T-helper 1 cell (primary cell): Measurements from ENCODE around the gene SDK1.
"Not testable (repeated sequence)": the region's sequence is repeated elsewhere in the genome, so short reads cannot be mapped to it uniquely, and the experiment has no call there.

Experiments used
- DNase-seq, 5 donors: peaks; one replicate each; pipeline ENCODE4 v3.0.0-alpha.2; 2012 to 2020

Gene SDK1

DNA sequence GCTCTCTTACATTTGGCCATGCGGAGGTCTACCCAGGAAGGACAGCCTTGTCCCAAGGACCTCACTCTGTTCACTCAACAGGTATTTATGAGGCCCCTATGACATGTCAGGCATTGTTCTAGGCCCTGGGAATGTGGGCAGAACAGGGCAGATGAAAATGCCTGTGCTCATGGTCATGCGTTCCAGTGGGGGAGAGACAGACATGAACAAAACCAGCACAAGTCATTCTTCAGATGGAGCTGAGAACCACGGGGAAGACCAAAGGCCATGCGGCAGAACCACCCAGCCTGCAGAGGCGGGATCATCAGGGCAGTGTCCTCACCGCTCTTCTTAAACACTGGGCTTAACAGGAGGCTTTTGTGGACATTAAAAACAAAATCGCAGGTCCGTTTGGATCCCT, 636.1 kb downstream of the SDK1 start:
- no peak for DNase-seq

- no peak for DNase-seq
Observed at GRCh38 chr7:3937605-3938004, 636.6 kb downstream of the SDK1 start.

- DNase-seq = not testable (repeated sequence)
Observed at GRCh38 chr7:3941706-3942105, 640.7 kb downstream of the SDK1 start.

GRCh38 chr7:3942276-3942675, 641.2 kb downstream of the SDK1 start:
- DNase-seq = no peak

GRCh38 chr7:3942816-3943745, 642.0 kb downstream of the SDK1 start:
- DNase-seq = no peak

- DNase-seq = no peak
Observed at GRCh38 chr7:3943779-3944520, 642.9 kb downstream of the SDK1 start.

- no peak for DNase-seq
Observed at GRCh38 chr7:3949242-3949640, 648.2 kb downstream of the SDK1 start.

DNA sequence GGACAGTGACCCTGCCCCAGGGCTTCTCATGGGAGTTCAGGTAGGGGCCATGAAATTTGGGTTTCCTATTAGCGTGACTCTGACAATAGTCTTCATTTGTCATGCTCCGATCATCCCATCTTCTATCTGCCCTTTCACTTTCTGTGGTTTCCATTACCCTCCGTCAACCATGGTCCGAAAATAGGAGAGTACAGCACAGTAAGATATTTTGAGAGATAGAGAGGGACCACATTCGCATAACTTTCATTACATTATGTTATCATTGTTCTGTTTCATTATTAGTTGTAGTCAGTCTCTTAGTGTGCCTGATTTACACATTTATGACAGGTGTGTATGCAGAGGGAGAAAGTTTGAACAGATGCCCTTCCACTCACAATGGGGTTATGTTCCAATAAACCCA, 649.2 kb downstream of the SDK1 start:
- no peak for DNase-seq

DNA sequence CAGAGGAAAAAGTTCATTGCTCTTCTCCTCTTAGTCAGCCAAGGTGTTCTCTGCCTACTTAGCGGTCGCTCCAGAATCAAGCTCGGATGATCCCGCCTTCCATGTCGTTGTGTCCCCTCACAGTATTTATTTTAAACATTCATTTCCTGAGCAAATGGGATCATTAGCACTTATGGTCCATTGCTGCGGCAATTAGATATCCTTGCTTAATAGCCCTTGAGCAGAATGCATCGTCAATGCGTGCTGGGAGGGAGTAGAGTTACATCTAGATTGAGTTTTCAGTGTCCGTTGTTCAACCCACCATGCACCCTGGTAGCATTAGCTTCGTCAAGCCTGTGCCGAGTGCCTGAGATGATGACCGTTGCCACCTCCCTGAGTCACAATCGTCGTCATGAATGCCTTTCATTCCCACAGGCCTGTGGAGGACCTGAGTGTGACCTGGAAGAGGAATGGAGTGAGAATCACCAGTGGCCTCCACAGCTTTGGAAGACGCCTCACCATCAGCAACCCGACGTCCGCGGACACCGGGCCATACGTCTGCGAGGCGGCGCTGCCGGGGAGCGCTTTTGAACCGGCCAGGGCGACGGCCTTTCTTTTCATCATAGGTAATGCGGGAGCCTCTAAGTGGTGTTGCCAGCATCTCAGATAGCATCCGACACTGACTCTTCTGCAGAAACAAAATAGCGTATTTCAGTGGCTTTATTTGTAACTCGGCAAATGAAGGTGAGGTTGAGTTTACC, 650.4 kb downstream of the SDK1 start:
- DNase-seq = no peak

GRCh38 chr7:3953133-3953532, 652.1 kb downstream of the SDK1 start:
- DNase-seq = no peak

- DNase-seq = no peak
Observed at GRCh38 chr7:3953946-3954345, 652.9 kb downstream of the SDK1 start.

DNA sequence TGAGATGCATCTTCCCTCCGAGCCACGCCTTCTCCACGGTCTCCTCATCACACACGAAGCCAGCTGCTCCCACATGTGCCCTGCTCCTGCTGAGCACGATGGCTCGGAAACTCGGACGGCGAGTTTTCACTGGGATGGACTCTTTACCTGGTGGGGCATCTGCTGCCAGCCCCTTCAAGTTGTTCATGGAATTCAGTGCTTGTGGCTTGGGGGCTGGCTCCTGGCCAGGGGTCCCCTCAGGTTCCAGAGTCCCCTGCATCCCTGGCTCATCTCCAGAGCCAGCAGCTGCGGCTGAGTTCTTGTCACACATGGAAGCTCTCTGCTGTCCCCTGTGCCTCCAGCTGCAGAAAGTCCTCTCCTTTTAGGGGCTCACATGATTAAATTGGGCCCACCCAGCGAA, 654.0 kb downstream of the SDK1 start:
- no peak for DNase-seq

GRCh38 chr7:3955751-3956696, 655.0 kb downstream of the SDK1 start:
- DNase-seq = no peak

DNA sequence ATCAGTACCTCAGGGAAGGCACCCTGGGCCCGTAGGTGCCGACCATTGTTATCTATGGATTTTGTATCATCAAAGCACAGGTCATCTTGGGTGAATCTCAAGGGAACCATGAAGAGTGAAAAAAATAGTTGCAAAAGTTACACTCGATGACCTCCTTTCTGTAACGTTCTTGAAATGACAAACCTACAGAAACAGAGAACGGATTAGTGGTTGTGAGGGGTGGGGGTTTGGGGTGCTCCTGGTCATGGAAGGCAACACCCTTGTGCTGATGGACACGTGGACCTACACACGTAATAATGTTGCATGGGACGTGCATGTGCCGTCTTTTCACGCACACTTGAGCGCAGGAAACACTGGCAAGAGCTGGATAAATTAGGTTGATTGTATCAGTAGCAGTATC, 655.9 kb downstream of the SDK1 start:
- no peak for DNase-seq

DNA sequence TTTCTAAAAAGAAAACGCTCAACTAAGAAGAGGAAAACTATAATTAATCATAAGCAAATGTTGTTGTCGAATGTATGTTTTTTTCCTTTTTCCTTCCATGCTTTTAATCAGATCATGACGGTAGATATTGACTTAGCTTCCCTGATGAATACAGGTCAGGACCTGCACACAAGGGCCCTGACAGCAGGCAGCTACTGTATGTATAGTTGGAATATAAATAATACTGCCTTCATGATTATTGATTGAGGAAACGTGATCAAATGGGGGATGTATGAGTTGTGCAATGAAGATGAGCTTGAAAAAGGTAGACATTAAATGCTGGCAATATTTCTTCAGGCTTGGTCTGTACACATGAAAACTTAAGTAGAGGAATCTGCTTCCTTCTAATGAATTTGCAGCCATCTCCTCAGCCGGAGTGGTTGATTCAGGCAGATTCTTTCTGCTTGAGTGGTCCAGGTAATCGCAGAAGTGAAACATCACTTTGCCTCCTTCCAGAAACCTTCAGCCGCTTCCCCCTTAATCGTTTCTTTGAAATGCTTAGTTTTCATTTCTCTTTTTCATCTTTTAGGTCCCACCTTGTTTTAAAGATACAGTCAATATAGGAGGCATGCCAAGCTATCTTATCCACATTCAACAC, 656.5 kb downstream of the SDK1 start:
- no peak for DNase-seq

DNA sequence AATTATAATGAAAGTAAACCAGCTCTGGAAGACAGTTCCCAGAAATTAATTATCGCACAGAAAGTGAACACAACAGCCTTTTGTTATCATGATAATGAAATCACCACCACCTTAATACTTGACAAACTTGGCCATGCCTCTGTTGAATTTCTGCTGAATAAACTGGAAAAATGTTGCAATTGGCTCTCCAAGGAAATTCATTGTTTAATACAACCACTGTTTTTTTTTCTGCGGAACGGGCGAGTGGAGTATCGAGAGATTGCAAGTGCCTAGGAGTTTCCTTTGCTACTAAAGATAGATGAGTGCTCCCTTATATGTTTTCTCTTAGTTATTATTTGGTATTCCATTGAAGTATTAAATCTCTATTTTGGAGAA, 657.0 kb downstream of the SDK1 start:
- DNase-seq = no peak

DNA sequence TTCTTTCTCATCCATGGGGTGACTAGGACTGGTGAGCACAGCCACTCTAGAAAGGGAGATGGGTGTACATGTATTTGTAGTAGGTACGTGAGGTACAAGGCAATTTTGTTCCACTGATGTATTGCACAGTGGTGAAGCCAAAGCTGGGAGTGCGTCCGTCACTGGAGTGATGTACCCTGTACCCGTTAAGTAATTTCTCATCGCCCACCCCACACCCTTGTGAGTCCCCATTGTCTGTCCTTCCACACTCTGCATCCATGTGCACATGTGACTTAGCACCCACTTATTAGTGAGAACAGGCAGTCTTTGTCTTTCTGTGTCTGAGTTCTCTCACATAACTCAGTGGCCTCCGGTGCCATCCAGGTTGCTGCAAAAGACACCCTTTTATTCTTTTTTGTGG, 658.3 kb downstream of the SDK1 start:
- DNase-seq = no peak

GRCh38 chr7:3960050-3960763, 659.2 kb downstream of the SDK1 start:
- no peak for DNase-seq

DNA sequence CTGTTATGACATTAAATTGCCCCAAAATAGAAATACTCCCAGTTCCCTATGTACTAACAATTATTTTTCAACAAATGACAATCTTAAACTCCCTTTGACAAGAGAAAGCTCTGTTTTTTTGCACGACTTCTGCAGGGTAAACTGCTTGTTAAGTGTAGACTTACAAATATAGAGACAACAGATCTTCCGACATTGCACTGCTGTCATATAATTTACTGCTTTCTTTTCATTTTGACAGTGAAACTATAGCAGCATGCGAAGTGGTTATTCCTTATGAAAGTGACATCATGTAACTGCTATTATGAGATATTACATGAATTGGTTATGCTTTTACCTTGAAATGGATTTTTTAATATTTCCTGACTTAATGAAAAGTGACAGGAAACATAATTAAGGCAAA, 659.9 kb downstream of the SDK1 start:
- DNase-seq = no peak

DNA sequence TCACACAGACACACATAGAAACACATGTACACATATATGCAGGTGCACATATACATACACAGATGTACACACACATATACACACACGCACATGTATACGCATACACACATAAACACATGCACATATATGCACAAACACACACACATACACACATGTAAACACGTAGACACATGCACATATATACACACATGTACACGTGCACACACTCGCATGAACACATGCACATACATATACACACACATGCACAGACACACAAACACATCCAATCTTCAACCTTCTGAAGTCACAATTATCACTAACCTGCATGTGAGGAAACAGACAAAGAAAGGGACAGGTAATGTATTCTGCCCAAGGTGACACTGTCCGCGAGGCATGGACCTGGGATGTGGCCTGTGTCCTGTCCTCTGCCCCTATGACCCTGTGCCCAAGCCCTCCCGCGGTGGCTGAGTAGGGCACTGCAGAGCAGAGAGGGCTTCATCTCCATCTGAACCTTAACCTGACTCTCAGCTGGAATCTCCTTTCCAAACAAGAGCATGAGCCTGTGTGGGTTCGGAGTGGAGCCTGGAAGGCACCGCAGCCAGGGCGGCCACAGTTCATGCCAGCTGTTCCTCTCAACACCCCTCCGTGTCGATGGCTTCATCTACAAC, 660.9 kb downstream of the SDK1 start:
- no peak for DNase-seq

- DNase-seq = not testable (repeated sequence)
Observed at GRCh38 chr7:3963768-3964167, 662.7 kb downstream of the SDK1 start.
